AG04450 (cell line): ENCODE measurements around the gene ARRDC2. TPM values are rescaled to one million over a fixed set of nuclear protein-coding genes. Genes with fewer than 3 reads are reported as not detected.

Experiments
- CTCF ChIA-PET: fragments of 300-600, 350-600 bp; formaldehyde crosslinking; extraction: SDS; loops from one replicate; lab custom pipeline; 2022; ENCODE audit warnings: antibody characterized with exemption, inconsistent platforms; lab: Charles Lee
- POLR2A ChIA-PET: fragments of 350-600 bp; formaldehyde crosslinking; extraction: SDS; loops from one replicate; lab custom pipeline; 2021; ENCODE audit warnings: antibody characterized with exemption, inconsistent platforms; lab: Yijun Ruan, JAX
- DNase-seq: peaks from one replicate; pipeline ENCODE4 v3.0.0-alpha.2; 2011; ENCODE audit warnings: low read depth, low spot score
- H3K27ac ChIP-seq: one replicate; pipeline ENCODE4 v1.5.1; 2012; ENCODE audit warnings: low read depth, low read length, control low read depth
- H3K27me3 ChIP-seq: one replicate; pipeline ENCODE4 v1.6.0; 2012; ENCODE audit warnings: low read length; ENCODE audit not compliant: control insufficient read depth, insufficient read depth
- H3K4me3 ChIP-seq: 2 replicates; pipeline ENCODE4 v1.5.1; 2011; ENCODE audit warnings: mild to moderate bottlenecking, low read depth, low read length, control low read depth
- H3K9me3 ChIP-seq: 2 replicates; pipeline ENCODE4 v1.5.1; 2012; ENCODE audit warnings: low read length; ENCODE audit not compliant: control insufficient read depth, insufficient read depth
- polyA plus RNA-seq: library from polyadenylated mRNA; depleted of rRNA; stranded (reverse); fragments of >200 nt; gene quantifications from 2 replicates; pipeline ENCODE4 v1.2.3, GENCODE V29; 2011
- TF ChIP-seq, protein P1 (sequence below): IDR thresholded peaks from 2 replicates; pipeline ENCODE4 v1.5.1; 2011; ENCODE audit warnings: low read depth, low read length, control low read depth, inconsistent platforms

ARRDC2 gene
- polyA plus RNA-seq, 1 experiment: 2.3 TPM

DNA sequence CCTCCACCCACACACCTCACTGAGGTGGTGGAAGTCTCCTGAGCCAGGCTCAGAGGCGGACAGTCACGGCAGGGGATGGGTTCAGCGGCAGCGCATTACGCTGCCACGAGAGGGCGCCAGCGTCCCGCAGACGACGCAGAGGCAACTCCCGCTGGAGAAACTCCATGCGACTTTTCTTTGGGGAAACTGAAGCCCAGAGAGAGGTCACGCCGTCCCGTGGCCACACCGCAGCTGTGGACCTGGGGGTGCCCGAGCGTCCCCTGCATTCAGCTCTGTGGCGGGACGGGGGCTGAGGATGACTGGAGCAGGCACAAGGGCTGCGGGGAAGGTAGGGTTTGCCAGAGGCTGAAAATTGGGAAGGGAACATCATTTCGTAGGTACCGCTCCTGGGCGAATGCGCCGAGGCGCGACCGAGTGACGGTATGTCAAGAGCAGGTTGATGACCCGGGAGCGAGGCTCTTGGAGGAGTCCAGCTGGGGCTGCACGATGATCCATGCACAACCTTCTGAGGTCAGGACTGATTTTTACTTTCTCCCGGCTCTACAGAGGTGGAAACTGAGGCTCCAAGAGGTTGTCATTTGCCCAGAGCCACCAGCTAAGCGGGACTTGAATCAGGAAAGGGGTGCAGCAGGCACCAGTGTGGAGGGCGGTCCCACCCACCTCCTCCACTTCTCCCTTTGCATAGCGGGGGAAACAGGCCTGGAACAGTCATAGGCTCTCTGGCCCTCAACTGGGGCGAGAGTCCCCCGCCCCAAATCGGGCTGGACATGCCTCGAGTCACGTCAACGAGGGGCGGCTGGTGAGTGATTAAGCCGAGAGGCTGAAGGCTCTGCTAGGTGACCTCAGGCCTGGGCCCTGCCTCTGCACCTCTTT is 690 bp upstream of the ARRDC2 start:
- DNase-seq: no peak
- H3K4me3 ChIP-seq: peak overlapping the region; percentile 58
- ChIA-PET POLR2A (interaction anchor here (0.9 kb wide), 1 partner anchor 46 kb away, joined by 3 read pairs; no protein-coding TSS in a partner anchor), CTCF (interaction anchor here (0.5 to 4.0 kb wide), 10 partner anchors 13 to 153 kb away, joined by 3 to 98 read pairs (median 4); partner anchors contain the start of gene PIK3R2)
- H3K9me3 ChIP-seq: peaks cover 2% of the 10 kb centered on the region; the same call in 1 of the 2 replicates
- no peaks in the 10 kb centered on the region for H3K27me3 ChIP-seq
- H3K27ac ChIP-seq: peak overlapping the region; percentile 21
- TF ChIP-seq, protein P1, sequence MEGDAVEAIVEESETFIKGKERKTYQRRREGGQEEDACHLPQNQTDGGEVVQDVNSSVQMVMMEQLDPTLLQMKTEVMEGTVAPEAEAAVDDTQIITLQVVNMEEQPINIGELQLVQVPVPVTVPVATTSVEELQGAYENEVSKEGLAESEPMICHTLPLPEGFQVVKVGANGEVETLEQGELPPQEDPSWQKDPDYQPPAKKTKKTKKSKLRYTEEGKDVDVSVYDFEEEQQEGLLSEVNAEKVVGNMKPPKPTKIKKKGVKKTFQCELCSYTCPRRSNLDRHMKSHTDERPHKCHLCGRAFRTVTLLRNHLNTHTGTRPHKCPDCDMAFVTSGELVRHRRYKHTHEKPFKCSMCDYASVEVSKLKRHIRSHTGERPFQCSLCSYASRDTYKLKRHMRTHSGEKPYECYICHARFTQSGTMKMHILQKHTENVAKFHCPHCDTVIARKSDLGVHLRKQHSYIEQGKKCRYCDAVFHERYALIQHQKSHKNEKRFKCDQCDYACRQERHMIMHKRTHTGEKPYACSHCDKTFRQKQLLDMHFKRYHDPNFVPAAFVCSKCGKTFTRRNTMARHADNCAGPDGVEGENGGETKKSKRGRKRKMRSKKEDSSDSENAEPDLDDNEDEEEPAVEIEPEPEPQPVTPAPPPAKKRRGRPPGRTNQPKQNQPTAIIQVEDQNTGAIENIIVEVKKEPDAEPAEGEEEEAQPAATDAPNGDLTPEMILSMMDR: peak; percentile 97

DNA sequence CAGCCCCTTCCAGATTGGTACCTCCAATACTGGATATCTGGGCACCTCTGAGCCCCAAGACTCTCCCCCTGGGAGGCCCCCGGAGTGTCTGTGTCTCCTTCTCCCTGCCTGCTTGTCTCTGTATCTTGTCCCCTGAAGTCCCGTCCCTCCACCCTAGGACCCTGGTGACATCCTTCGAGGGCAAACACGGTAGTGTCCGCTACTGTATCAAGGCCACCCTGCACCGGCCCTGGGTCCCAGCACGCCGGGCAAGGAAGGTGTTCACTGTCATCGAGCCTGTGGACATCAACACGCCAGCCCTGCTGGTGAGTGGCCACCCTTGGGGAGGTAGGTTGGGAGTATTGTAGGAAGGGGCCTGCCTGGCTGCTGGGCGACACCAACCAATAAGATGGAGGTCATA is 844 bp downstream of the ARRDC2 start:
- TF ChIP-seq, protein P1: no peak
- Histone ChIP-seq H3K9me3 (peaks cover 2% of the 10 kb centered on the region; the same call in 1 of the 2 replicates), H3K27me3 (no peaks in the 10 kb centered on the region), H3K27ac (no peak overlapping the region), H3K4me3 (no peak overlapping the region)
- no peak for DNase-seq
- CTCF ChIA-PET: interaction anchor here (0.6 to 4.0 kb wide), 2 partner anchors 13 to 50 kb away, joined by 3 to 98 read pairs; no protein-coding TSS in a partner anchor
- POLR2A ChIA-PET: interaction anchor here (0.5 kb wide), 1 partner anchor 64 kb away, joined by 3 read pairs; no protein-coding TSS in a partner anchor

DNA sequence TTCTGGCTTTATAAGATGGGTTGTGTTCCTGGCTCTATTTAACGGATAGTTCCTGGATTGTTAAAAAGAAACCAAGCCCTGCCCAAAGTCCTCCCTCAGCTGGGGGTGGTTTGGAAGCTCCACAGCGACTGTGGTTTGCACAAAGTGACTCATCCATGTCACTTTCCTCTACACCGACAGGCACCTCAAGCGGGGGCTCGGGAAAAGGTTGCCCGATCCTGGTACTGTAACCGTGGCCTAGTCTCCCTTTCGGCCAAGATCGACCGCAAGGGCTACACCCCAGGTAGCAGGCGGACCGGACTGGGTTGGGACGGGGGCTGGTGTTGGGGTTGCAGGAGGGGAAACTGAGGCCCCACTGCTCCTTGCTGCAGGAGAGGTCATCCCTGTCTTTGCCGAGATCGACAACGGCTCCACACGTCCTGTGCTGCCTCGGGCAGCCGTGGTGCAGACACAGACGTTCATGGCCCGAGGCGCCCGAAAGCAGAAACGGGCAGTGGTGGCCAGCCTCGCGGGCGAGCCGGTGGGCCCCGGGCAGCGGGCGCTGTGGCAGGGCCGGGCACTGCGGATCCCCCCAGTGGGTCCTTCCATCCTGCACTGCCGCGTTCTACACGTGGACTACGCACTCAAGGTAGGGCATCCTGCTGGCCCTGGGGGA is 1.6 kb downstream of the ARRDC2 start:
- Histone ChIP-seq H3K9me3 (peaks cover 2% of the 10 kb centered on the region; the same call in 1 of the 2 replicates), H3K4me3 (no peak overlapping the region), H3K27ac (no peak overlapping the region), H3K27me3 (no peaks in the 10 kb centered on the region)
- no peak for DNase-seq
- TF ChIP-seq, protein P1: no peak
- CTCF ChIA-PET: interaction anchor here (0.9 kb wide), 1 partner anchor 49 kb away, joined by 3 read pairs; no protein-coding TSS in a partner anchor
- POLR2A ChIA-PET: no interaction called here

DNA sequence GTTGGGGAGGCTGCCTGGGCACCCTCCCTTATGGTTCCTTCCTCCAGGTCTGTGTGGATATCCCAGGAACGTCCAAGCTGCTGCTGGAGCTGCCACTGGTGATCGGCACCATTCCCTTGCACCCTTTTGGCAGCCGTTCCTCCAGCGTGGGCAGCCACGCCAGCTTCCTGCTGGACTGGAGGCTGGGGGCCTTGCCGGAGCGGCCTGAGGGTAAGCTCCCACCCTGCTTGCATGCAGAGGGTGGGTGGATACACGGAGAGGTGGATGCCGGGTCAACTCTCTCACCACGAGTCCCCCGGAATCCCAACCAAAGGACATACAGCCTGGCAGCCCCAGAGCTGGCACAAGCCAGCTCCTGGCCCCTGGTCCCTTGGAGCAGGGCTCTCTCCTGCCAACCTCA is 2.2 kb downstream of the ARRDC2 start:
- TF ChIP-seq, protein P1: no peak
- H3K4me3 ChIP-seq: no peak overlapping the region
- DNase-seq: no peak
- no peak overlapping the region for H3K27ac ChIP-seq
- ChIA-PET CTCF (interaction anchor here (0.9 to 1.6 kb wide), 2 partner anchors 49 to 60 kb away, joined by 3 read pairs; no protein-coding TSS in a partner anchor), POLR2A (no interaction called here)
- no peaks in the 10 kb centered on the region for H3K27me3 ChIP-seq
- H3K9me3 ChIP-seq: peaks cover 2% of the 10 kb centered on the region; the same call in 1 of the 2 replicates
